ENCODE measurements around the gene HSPA12A. TPM values are rescaled to one million over a fixed set of nuclear protein-coding genes. Genes with fewer than 3 reads are reported as not detected.

Gene HSPA12A
- total RNA-seq, 1 donor from 2014 or later, result 0.05 TPM

DNA sequence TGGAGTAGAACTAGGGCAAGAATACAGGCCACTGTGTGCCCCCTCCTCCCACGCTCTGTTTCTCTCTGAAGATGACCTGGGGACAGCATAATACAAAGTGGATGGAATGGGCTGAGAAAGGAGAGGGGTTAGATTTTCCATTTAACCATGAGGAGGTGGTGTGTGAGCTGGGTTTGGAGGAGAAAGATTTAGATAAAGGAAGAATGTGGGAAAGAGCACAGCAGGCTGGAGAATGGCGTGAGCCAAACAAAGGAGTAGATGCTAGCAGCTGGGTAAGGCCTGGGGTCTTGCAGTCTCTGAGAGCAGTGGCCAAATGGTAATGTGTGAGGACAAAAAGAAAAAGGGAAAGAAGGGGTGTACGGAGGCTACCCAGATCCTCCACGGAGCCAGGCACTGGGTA, 113.0 kb downstream of the HSPA12A start:
- intact Hi-C loops (cut with micrococcal nuclease), result no loop called here
- no peaks in the 10 kb centered on the region for H3K9me3 Mint-ChIP-seq
- H3K36me3 Mint-ChIP-seq (ENCODE audit: low read depth), result no peaks in the 10 kb centered on the region
- peaks cover 8% of the 10 kb centered on the region for H3K27me3 Mint-ChIP-seq (ENCODE audit: insufficient read depth)
- no peak overlapping the region for H3K27ac Mint-ChIP-seq
- no peaks in the 10 kb centered on the region for H3K4me1 Mint-ChIP-seq (ENCODE audit: low read depth)
- H3K4me3 Mint-ChIP-seq, result no peak overlapping the region
- DNase-seq (ENCODE audit: low spot score), result no peak

DNA sequence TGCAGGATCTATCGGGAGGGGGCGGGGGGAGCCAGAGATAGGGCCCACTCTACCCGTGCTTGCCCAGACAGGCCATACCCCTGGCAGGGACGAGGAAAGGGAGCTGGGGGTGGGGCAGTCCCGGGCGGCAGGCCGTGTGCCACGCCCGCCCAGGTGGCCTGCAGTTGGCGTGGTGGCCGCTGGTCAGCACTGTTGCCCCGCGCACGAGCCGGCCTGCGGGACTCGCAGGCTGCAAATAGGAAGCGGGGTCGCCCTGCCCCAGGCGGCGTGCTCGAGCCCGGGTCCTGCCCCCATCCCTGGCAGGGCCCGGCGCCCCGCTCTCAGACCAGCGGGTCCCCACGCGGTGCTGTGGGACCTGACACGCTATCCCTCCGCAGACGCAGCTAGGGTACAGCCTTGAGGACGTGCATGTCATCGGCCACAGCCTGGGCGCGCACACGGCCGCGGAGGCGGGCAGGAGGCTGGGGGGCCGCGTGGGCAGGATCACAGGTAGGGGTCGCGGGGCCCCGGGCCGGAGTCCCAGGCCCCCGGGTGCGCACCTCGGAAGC, 114.9 kb downstream of the HSPA12A start:
- no peak overlapping the region for H3K4me3 Mint-ChIP-seq

DNA sequence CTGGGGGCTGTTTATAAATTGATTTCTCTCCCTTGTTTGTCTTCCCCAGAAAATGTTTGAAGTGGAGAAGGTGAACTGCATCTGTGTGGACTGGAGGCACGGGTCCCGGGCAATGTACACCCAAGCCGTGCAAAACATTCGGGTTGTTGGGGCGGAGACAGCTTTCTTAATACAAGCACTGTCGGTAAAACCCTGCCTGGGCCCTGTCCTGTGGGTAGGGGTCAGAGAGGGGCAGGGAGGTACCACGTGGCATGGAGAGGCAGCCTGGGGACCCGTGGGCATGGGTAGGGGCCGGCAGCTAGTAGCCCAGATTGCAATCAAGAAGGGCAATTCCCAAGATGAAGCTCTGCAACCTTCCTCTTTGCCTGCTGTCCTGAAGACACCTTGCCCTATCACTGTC, 115.6 kb downstream of the HSPA12A start:
- Mint-ChIP-seq H3K4me3 (no peak overlapping the region), H3K27ac (no peak overlapping the region), H3K9me3 (no peaks in the 10 kb centered on the region), H3K36me3 (ENCODE audit: low read depth) (no peaks in the 10 kb centered on the region), H3K27me3 (ENCODE audit: insufficient read depth) (peaks cover 7% of the 10 kb centered on the region), H3K4me1 (ENCODE audit: low read depth) (no peaks in the 10 kb centered on the region)
- intact Hi-C loops (cut with micrococcal nuclease), result no loop called here
- DNase-seq (ENCODE audit: low spot score), result no peak

More for the DNA sequence above, 114.9 kb downstream of the HSPA12A start:
- Mint-ChIP-seq H3K27me3 (ENCODE audit: insufficient read depth) (peaks cover 5% of the 10 kb centered on the region), H3K4me1 (ENCODE audit: low read depth) (no peaks in the 10 kb centered on the region), H3K27ac (no peak overlapping the region), H3K36me3 (ENCODE audit: low read depth) (no peaks in the 10 kb centered on the region), H3K9me3 (no peaks in the 10 kb centered on the region)
- DNase-seq (ENCODE audit: low spot score), result no peak
- intact Hi-C loops (cut with micrococcal nuclease), result no loop called here

DNA sequence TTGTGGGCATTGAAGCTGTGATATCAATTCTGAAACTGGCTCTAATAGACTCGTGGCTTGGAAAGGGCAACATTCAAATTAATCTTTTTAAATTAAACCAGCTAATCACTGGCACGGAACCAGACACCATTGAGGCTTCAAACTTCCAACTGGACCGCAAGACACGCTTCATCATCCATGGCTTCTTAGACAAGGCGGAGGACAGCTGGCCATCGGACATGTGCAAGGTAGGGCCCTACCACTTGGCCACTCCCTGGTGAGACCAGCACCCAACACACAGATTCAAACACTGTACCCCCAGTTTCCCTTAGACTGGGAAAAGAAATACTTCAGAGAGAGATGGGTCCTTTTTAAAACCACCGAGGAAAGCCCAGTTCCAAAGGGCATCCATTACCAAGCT, 116.5 kb downstream of the HSPA12A start:
- Mint-ChIP-seq H3K27me3 (ENCODE audit: insufficient read depth) (peaks cover 7% of the 10 kb centered on the region), H3K36me3 (ENCODE audit: low read depth) (no peaks in the 10 kb centered on the region), H3K4me1 (ENCODE audit: low read depth) (no peaks in the 10 kb centered on the region), H3K9me3 (no peaks in the 10 kb centered on the region), H3K27ac (no peak overlapping the region), H3K4me3 (no peak overlapping the region)
- intact Hi-C loops (cut with micrococcal nuclease), result no loop called here
- DNase-seq (ENCODE audit: low spot score), result no peak

DNA sequence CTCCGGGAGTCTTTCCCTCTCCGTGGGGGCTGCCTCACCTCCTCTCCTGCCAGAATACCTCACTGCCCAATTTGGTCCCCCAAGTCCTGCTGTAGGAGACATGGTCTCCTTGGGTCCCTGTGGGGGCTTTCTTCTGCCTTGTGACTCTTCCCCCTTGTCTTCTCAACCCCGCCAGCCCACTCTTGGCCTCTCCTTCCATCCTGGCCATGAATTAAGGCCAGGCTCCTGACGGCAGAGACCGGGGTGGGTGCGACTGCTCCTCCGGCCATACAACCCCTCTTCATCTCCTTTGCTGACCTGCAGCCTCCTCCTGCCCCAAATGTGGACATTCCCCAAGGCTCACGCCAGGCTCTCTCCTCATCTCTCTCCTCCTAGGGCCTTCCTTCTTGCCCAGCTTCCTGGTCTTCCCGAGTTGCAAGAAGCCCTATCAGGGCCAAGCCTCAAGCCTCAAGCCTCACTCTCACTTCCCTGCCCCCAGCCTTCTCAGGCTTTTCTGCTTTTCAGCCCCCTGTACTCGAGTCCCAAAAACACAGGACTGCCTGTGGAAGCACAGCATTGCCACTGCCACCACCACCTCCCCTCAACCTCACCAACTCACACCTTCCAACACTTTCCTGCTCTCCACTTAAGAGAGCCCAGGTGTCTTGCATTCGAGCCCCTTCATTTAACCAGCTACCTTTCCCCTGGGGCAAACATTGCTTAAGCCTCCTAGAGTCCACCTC, 120.3 kb downstream of the HSPA12A start:
- Mint-ChIP-seq H3K9me3 (no peaks in the 10 kb centered on the region), H3K36me3 (ENCODE audit: low read depth) (no peaks in the 10 kb centered on the region), H3K4me3 (no peak overlapping the region), H3K27me3 (ENCODE audit: insufficient read depth) (peaks cover 7% of the 10 kb centered on the region), H3K27ac (no peak overlapping the region), H3K4me1 (ENCODE audit: low read depth) (no peaks in the 10 kb centered on the region)
- intact Hi-C loops (cut with micrococcal nuclease), result no loop called here
- no peak for DNase-seq (ENCODE audit: low spot score)

DNA sequence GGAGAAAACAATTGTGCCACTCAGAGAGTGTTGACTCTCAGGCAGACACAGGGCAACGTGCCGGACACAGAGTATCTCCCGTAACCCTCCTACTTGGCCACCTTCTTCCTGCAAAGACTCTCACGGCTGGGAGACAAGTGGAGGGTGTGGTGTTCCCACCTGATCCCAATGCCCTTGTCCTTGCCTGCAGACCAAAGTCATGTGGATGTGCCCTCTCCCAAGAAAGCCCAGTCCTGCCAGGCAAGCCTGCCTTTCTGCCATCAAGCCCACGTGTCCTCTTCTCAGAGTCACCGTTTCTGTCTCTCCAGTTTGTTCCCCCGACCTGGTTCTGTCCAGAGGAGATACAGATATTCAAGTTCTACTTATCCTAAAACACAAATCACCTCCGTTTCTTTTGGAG, 120.9 kb downstream of the HSPA12A start:
- peaks cover 3% of the 10 kb centered on the region for H3K27me3 Mint-ChIP-seq (ENCODE audit: insufficient read depth)

More for the DNA sequence above, 120.9 kb downstream of the HSPA12A start:
- H3K27ac Mint-ChIP-seq, result no peak overlapping the region
- no peak overlapping the region for H3K4me3 Mint-ChIP-seq
- intact Hi-C loops (cut with micrococcal nuclease), result no loop called here
- no peaks in the 10 kb centered on the region for H3K36me3 Mint-ChIP-seq (ENCODE audit: low read depth)
- no peaks in the 10 kb centered on the region for H3K4me1 Mint-ChIP-seq (ENCODE audit: low read depth)
- H3K9me3 Mint-ChIP-seq, result no peaks in the 10 kb centered on the region
- DNase-seq (ENCODE audit: low spot score), result no peak

Other genes starting within 250 kb of the HSPA12A start
- gene PNLIP, start 196.6 kb downstream of the HSPA12A start, total RNA-seq, result not detected in 2 replicates
- not detected in 2 replicates for gene PNLIPRP1, start 151.6 kb downstream of the HSPA12A start, total RNA-seq
- gene PNLIPRP2, start 121.6 kb downstream of the HSPA12A start, total RNA-seq, result not detected in 2 replicates
- gene ENO4, start 106.9 kb upstream of the HSPA12A start, total RNA-seq, result not detected in 2 replicates

Data from activated T-helper 1 cell treated with anti-CD3 and anti-CD28 coated beads, Interleukin-12 subunit alpha, Interleukin-12 subunit beta, Interleukin-2, Interleukin-4 antibody, amounts not matched to agents 30 ng/mL and 10 ng/mL and 1 ng/mL, durations not matched to agents 14 hours and 24 hours and 36 hours (primary cell).